SU-DHL-6 (cell line): ENCODE measurements around the gene BMP7.
"Not testable (repeated sequence)": the region's sequence is repeated elsewhere in the genome, so short reads cannot be mapped to it uniquely, and the experiment has no call there.

Experiments
- CTCF ChIP-seq: fragments of 200-600 bp; sonication (generic); IDR thresholded peaks from one replicate; pipeline ENCODE4 v1.5.1; 2017; ENCODE audit warnings: antibody characterized with exemption, mild to moderate bottlenecking, low read length, moderate library complexity; ENCODE audit not compliant: insufficient read depth, poor library complexity, severe bottlenecking
- EZH2phosphoT487 ChIP-seq: fragments of 200-600 bp; sonication (generic), shearing (Covaris generic); conservative IDR thresholded peaks from 2 replicates; pipeline ENCODE4 v1.6.1; 2018; ENCODE audit warnings: mild to moderate bottlenecking, antibody characterized with exemption, low read length, moderate library complexity, mixed read lengths

- not testable (repeated sequence) for TF ChIP-seq CTCF, EZH2phosphoT487
Measured at GRCh38 chr20:57239324-57239723, 27.1 kb downstream of the BMP7 start.
